ENCODE data around the gene LY6G6C. TPM values are rescaled to one million over a fixed set of nuclear protein-coding genes. Genes with fewer than 3 reads are reported as not detected.

The LY6G6C gene
- polyA plus RNA-seq, 3 donors, result 0.27 TPM; not detected in 2

DNA sequence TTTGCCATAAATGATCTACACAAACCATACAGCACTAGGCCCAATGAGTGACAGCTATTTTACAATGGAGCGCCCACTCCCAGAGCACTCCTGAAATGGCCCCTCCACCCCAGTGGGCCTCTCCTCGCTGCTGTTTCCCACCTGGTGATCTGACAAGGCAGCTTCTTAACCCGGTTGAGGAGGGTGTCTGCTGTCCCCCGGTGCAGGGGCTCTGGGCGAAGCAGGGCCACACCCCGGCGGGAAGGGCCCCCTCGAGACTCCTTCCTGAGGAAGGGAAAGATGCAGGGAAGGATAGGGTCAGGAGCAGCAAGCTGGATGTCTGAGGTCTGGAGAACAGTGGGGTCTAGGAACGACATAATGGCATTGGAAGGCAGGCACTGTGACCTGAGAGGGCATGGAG is 28.7 kb downstream of the LY6G6C start:
- peaks cover 20% of the 10 kb centered on the region for H3K4me1 Mint-ChIP-seq

DNA sequence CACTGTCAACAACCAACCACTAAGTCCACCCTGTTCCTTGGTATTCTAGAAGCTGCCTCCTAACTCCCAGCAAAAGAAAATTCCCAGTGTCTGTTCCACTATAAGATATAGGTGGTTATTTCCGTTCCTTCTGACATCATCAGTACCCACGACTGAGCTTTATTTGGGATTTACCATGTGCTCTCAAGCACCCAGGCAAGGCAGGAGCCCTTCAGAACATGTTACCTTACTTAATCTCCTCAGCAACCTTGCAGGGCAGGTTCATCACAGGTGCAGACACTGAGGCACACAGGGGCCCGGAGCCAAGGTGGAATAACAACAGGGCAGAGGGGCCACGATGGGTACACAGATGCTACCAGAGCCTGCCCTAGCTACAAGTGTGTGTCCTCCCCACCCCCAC is 29.2 kb downstream of the LY6G6C start:
- intact Hi-C loops (cut with micrococcal nuclease), result no loop called here
- peak overlapping the region in 1 of 7 donors; percentile 63 for H3K27ac Mint-ChIP-seq
- H2AFZ ChIP-seq (ENCODE audit: insufficient read depth, low read depth, low read length, poor library complexity, severe bottlenecking), result no peak overlapping the region
- H3K79me2 ChIP-seq (ENCODE audit: insufficient read depth, low read length), result peaks cover 8% of the 10 kb centered on the region
- peaks cover 85 to 98% of the 10 kb centered on the region in 2 donors for H3K36me3 ChIP-seq (replicated peaks in 1 of 2; ENCODE audit: control insufficient read depth in 1 of 2, insufficient read depth in 2 of 2, low read length in 2 of 2)
- H4K20me1 ChIP-seq (ENCODE audit: insufficient read depth, low read length), result peaks cover 29% of the 10 kb centered on the region
- H3K9ac ChIP-seq (ENCODE audit: insufficient read depth, low read length, poor library complexity, severe bottlenecking), result no peak overlapping the region
- TF ChIP-seq, protein P1, sequence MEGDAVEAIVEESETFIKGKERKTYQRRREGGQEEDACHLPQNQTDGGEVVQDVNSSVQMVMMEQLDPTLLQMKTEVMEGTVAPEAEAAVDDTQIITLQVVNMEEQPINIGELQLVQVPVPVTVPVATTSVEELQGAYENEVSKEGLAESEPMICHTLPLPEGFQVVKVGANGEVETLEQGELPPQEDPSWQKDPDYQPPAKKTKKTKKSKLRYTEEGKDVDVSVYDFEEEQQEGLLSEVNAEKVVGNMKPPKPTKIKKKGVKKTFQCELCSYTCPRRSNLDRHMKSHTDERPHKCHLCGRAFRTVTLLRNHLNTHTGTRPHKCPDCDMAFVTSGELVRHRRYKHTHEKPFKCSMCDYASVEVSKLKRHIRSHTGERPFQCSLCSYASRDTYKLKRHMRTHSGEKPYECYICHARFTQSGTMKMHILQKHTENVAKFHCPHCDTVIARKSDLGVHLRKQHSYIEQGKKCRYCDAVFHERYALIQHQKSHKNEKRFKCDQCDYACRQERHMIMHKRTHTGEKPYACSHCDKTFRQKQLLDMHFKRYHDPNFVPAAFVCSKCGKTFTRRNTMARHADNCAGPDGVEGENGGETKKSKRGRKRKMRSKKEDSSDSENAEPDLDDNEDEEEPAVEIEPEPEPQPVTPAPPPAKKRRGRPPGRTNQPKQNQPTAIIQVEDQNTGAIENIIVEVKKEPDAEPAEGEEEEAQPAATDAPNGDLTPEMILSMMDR (IDR thresholded peaks at IDR 0.05), result no peak
- no peaks in the 10 kb centered on the region for H3K9me3 ChIP-seq (replicated peaks in 1 of 2; ENCODE audit: control insufficient read depth in 1 of 2, insufficient read depth in 1 of 2, low read length in 2 of 2)
- H3K4me2 ChIP-seq (replicated peaks; ENCODE audit: extremely low read depth, low read length, poor library complexity, severe bottlenecking), result no peak overlapping the region
- no peak overlapping the region for H3K27ac ChIP-seq (ENCODE audit: low read depth in 1 of 2, low read length in 2 of 2)
- no peaks in the 10 kb centered on the region for H3K27me3 ChIP-seq (ENCODE audit: control insufficient read depth in 2 of 2, insufficient read depth in 2 of 2, low read length in 2 of 2)
- peaks cover 0 to 3% (median 1%) of the 10 kb centered on the region in 3 donors for H3K27me3 Mint-ChIP-seq (ENCODE audit: low read depth in 3 of 3)
- no peaks in the 10 kb centered on the region for H3K9me3 Mint-ChIP-seq
- peaks cover 15% of the 10 kb centered on the region for H3K4me1 Mint-ChIP-seq
- peaks cover 9 to 10% of the 10 kb centered on the region in 2 donors for H3K4me1 ChIP-seq (ENCODE audit: control insufficient read depth in 1 of 2, insufficient read depth in 2 of 2, low read length in 2 of 2)
- H3K36me3 Mint-ChIP-seq, result peaks cover 82 to 94% of the 10 kb centered on the region in 2 donors
- DNase-seq, result no peak
- H3K4me3 Mint-ChIP-seq, result no peak overlapping the region
- H3K4me3 ChIP-seq (replicated peaks in 1 of 3; ENCODE audit: low read depth in 2 of 3, low read length in 3 of 3), result no peak overlapping the region
- 90% methylated on average over 2 of the region's 4 CpGs for WGBS (ENCODE audit: insufficient coverage)

More for the DNA sequence above, 28.7 kb downstream of the LY6G6C start:
- Histone ChIP-seq H3K27me3 (ENCODE audit: control insufficient read depth in 2 of 2, insufficient read depth in 2 of 2, low read length in 2 of 2) (no peaks in the 10 kb centered on the region), H3K4me3 (replicated peaks in 1 of 3; ENCODE audit: low read depth in 2 of 3, low read length in 3 of 3) (no peak overlapping the region), H3K27ac (ENCODE audit: low read depth in 1 of 2, low read length in 2 of 2) (no peak overlapping the region), H2AFZ (ENCODE audit: insufficient read depth, low read depth, low read length, poor library complexity, severe bottlenecking) (no peak overlapping the region), H3K36me3 (replicated peaks in 1 of 2; ENCODE audit: control insufficient read depth in 1 of 2, insufficient read depth in 2 of 2, low read length in 2 of 2) (peaks cover 82 to 98% of the 10 kb centered on the region in 2 donors), H3K9me3 (replicated peaks in 1 of 2; ENCODE audit: control insufficient read depth in 1 of 2, insufficient read depth in 1 of 2, low read length in 2 of 2) (no peaks in the 10 kb centered on the region), H3K9ac (ENCODE audit: insufficient read depth, low read length, poor library complexity, severe bottlenecking) (no peak overlapping the region), H3K4me2 (replicated peaks; ENCODE audit: extremely low read depth, low read length, poor library complexity, severe bottlenecking) (no peak overlapping the region), H4K20me1 (ENCODE audit: insufficient read depth, low read length) (peaks cover 34% of the 10 kb centered on the region), H3K4me1 (ENCODE audit: control insufficient read depth in 1 of 2, insufficient read depth in 2 of 2, low read length in 2 of 2) (peaks cover 9 to 10% of the 10 kb centered on the region in 2 donors), H3K79me2 (ENCODE audit: insufficient read depth, low read length) (peaks cover 13% of the 10 kb centered on the region)
- peaks cover 82 to 94% of the 10 kb centered on the region in 2 donors for H3K36me3 Mint-ChIP-seq
- TF ChIP-seq, protein P1 (IDR thresholded peaks at IDR 0.05), result no peak
- no peak overlapping the region for H3K4me3 Mint-ChIP-seq
- no peak for DNase-seq
- intact Hi-C loops (cut with micrococcal nuclease), result no loop called here
- H3K27me3 Mint-ChIP-seq (ENCODE audit: low read depth in 3 of 3), result peaks cover 0 to under 1% (median 0%) of the 10 kb centered on the region in 3 donors
- H3K9me3 Mint-ChIP-seq, result no peaks in the 10 kb centered on the region
- 91% methylated on average over 8 of the region's 9 CpGs for WGBS (ENCODE audit: insufficient coverage)
- peak overlapping the region in 1 of 7 donors; percentile 42 for H3K27ac Mint-ChIP-seq

Measured in CD14-positive monocyte (primary cell).